ENCODE data around the gene HNRNPUL1. TPM values are rescaled to one million over a fixed set of nuclear protein-coding genes. Genes with fewer than 3 reads are reported as not detected.

HNRNPUL1 gene
- total and polyA plus RNA-seq, 9 of the 15 experiments (the other 6 are each of a cell fraction or from before 2014, with no cell fraction given): 7.3 to 211 (median 85.0) TPM

- peak in 1 of 2 experiments; percentile 85; a peak in 2 of 4 replicates for TF ChIP-seq TBL1XR1 (IDR thresholded peaks at IDR 0.05; ENCODE audit: low read length in 2 of 2)
- TF ChIP-seq PREB (CRISPR knock-in tag; IDR thresholded peaks at IDR 0.05): 0 out of 2 replicates have a peak, but pooled peaks have one; percentile 30
- no peak; the same call in 1 of the 2 replicates for TF ChIP-seq GABPB1 (CRISPR knock-in tag; IDR thresholded peaks at IDR 0.05)
- TF ChIP-seq GATAD2B (IDR thresholded peaks at IDR 0.05; ENCODE audit: borderline replicate concordance): peak; percentile 77; the same call in 1 of the 2 replicates
- TF ChIP-seq E2F4 (CRISPR knock-in tag; IDR thresholded peaks at IDR 0.05; ENCODE audit: low read depth): no peak
- TF ChIP-seq FOXM1 (IDR thresholded peaks at IDR 0.05; ENCODE audit: low read depth): no peak
- TF ChIP-seq FOXM1 (CRISPR knock-in tag; IDR thresholded peaks at IDR 0.05; ENCODE audit: low read depth): no peak
- no peak for TF ChIP-seq ZBTB5 (IDR thresholded peaks at IDR 0.05)
- no peak for TF ChIP-seq ZNF184 (CRISPR knock-in tag; IDR thresholded peaks at IDR 0.05)
- TF ChIP-seq CBFB (CRISPR knock-in tag; IDR thresholded peaks at IDR 0.05): no peak
- TF ChIP-seq MTF1 (CRISPR knock-in tag; IDR thresholded peaks at IDR 0.05; ENCODE audit: borderline replicate concordance): no peak
- TF ChIP-seq ZNF75A (CRISPR knock-in tag; IDR thresholded peaks at IDR 0.05): no peak
- TF ChIP-seq EZH2 (IDR thresholded peaks at IDR 0.05; ENCODE audit: borderline replicate concordance, low read depth, low read length): no peak
- no peak for TF ChIP-seq TAF1 (IDR thresholded peaks at IDR 0.05; ENCODE audit: control insufficient read depth, extremely low read depth, insufficient read depth, low read length, severe bottlenecking)
- TF ChIP-seq ZNF592 (IDR thresholded peaks at IDR 0.05): peak; percentile 97
- no peak for TF ChIP-seq TRIM25 (IDR thresholded peaks at IDR 0.05; ENCODE audit: borderline replicate concordance)
- no peak for TF ChIP-seq ZNF830 (CRISPR knock-in tag; IDR thresholded peaks at IDR 0.05)
Measured at GRCh38 chr19:41323430-41324125, 59.4 kb downstream of the HNRNPUL1 start (continued).

Measured in K562 (cell line).